Stimulated activated CD4-positive, alpha-beta T cell treated with anti-CD3 and anti-CD28 coated beads, TNF-alpha, amount 100 ng/mL, for 24 hours (primary cell): ENCODE measurements around the gene MYH10.

Experiments used
- DNase-seq, 3 experiments: peaks; one replicate each; pipeline ENCODE4 v3.0.0-alpha.2; 2020; ENCODE audit warnings: low read depth in 3 of 3

Gene MYH10

DNA sequence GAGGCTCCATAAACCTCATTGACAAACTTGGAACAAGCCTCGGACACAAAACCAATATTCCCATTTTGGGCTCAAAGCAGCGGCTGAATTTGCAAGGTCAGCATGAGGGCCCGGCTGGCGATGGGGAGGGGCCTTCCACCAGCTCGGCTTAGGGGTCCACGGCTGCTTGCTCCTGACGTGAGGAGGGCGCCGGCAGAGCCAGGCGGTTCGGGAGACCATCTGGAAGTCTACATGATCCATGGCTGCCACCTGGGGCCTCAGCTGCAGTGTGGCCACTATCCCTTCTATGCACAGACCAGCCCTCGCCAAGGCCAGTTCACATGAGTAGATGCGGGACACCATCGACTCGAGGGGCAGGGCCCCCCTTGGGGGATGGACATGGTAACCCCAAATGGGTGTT is 155.7 kb downstream of the MYH10 start:
- no peak for DNase-seq

DNA sequence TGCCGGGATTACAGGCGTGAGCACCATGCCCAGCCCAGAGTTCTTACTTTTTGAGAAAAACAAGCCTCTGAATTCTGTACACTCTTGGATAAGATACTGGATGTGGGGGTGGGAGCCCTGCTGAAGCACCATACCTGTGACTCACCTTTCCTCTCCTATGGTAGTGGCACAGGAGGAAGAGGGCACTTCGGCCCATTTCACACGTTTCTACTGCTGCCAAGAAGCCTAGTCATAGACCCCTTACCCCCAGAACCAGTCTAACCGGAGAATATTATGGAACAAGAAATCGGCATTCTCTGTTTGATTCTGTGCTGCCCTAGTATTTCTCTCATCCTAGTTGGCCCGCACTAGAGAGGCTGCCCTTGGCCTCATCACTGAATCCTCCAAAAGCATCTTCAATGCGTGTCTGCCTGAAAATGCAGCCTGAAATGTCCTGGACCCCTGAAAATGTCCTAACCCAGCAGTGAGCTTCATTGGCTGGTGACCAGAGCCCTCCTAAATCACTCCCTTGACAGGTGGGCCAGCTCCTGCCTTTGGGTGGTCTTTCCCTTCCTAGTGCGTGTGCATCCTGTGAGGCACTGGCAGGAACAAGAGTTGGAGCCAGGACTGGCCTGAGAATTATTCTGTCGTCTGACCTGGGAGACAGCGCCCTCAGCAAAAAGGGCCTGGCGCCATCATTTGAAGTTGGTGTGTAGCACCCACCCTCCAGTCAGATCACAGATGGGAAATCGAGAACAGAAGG is 156.9 kb downstream of the MYH10 start:
- no peak for DNase-seq

DNA sequence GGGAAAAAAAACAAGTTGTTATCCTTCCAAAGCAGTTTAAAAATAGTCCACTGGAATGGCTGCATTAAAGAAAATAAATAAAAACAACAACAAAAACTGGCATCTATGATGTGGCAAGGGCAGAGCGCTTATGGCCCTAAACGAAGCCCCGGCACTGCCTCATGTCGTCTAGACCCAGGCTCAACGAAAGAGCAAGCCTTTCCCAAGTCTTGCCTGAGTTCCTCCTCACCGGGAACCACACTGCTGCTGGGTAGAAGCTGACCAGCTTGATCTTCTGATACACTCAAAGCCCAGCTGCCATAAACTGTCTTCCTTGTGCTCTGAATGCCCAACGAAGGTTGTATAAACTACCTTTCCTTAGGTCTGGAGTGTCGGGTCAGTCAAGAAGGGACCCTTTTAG is 157.9 kb downstream of the MYH10 start:
- DNase-seq = no peak

DNA sequence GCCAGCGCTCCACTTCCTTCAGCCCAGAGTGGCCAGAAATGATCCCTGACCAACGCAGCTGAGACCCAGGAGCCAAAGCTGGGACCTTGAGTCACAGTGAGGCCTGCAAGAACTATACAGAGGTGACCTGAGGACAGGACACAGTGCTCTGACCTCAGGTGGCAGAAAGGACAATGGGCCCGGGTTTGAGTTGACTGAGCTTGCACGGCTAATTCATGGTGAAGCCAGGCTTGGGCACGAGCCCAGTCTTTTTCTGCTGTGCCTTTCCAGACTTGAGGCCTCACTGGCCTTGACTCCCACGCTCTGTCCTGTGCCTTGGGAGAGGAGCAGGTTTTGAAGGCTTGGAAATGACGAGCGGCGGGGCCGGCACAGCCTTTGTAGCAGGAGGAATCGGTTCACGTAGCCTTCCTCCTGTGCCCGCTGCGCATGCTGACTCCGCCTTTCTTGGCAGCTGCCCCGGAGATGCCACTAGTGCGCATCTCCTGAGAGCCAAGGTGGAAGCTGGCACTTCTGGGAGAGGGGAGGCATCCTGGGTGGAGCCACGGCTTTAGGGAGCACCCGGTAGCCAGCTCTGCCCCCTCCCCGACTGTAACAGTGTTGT is 160.0 kb downstream of the MYH10 start:
- DNase-seq = no peak

DNA sequence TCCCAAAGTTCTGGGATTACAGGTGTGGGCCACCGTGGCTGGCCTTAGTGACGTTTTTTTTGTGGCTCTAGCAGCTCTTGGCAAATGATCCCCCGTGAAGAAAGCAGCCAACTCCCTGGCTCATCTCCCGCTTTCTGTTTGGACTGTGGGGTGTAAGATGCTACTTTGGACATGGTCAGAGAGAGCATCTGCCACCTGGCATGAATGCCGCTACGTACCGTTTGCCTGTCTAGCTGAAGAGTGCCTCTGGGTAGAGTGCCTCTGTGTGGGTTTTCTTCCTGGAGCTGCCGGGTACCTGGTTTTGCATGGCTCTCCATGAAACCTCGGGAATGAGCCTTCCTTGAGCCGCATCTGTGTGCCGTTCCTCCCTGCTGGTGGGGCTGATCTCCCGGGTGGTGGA is 160.6 kb downstream of the MYH10 start:
- no peak for DNase-seq

DNA sequence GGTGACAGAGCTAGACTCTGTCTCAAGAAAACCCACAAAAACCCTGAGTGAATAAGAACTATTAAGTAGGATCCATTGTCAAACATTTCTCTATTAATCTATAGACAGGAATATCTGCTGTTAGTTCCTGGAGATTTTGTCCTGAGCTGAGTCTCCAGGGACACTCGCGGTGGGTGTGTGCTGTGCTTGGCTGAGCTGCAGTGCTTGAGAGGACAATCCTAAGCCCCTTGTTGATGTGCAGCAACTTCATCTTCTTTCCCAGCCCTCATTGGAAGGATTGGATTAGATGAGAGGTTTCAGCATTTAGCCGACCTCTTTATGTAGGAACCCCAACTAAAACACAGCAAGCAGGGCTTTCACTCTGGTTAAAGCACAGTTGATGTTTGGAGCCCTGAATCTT is 161.5 kb downstream of the MYH10 start:
- no peak for DNase-seq

DNA sequence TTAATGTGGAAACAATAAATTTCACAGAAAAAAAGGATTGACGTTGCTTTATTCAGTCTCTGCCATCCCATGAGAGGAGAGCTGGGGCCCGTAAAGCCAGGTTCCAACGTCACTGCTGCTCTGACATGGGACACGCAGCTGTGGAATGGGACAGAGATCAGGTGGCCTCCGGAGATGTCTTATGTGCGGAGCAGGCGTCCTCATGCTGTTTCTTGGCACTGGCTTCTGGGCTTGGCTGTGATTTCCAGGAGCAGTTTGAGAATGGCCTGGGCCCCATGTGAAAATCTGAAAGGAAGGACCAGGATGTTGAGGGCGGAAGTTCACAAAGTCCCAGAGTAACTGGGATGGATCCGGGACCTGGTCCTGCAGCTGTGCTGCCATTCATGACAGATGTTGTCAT is 162.4 kb downstream of the MYH10 start:
- DNase-seq = no peak

DNA sequence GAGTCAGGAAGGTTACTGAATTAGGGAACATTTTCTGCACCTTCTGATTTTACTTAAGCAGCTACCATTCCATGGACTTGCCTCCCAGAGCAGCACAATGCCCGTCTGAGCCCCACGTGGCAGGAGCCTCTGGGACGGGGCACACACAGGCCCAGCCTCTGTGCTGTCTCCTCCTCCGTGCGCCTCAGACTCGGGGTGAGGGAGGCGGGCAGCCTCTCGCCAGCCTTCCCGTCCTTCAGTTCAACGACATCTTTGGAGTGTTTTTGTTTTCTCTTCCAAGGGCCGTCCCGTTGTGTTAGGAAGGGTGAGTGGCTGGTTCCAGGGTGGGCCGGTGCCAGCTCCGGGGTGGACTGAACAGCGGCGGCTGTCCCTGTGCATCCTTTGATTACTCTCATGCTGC is 163.0 kb downstream of the MYH10 start:
- DNase-seq = no peak

DNA sequence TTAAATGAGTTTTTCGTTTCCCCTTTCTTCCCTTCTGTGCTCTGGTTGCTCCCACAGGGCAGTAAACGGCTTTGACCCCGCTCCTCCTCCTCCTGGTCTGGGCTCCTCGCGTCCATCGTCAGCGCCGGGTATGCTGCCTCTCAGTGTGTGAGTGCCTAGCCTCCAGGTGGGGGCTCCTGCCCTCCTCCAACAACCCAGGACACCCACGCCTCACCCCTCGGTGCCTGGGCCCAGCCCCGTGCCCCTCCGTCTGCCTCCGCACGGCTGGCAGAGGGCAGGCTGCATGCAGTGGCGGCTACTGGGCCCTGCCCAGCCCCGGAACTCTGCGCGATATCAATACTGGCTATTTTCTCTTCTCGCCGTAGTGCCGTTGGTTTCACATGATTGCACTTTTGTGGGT is 163.7 kb downstream of the MYH10 start:
- DNase-seq = no peak

DNA sequence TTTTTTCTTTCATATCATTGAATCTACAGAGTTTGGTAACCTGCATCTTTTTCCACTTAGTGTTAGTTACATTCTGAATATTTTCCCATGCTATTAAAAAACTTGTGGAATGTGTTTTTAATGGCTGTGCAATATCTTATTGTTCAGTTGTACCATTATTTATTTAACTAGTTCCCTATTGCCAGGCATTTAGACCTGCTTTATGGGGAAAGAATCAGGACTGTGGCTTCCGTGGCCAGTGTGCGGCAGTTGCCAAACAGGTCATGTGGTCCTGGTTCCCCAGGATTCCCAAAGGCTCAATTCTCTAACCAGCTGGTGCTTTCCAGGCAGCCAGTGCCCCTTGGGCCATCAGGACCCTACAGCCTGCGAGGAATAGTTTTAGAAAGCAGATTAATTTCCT is 164.1 kb downstream of the MYH10 start:
- DNase-seq = no peak

DNA sequence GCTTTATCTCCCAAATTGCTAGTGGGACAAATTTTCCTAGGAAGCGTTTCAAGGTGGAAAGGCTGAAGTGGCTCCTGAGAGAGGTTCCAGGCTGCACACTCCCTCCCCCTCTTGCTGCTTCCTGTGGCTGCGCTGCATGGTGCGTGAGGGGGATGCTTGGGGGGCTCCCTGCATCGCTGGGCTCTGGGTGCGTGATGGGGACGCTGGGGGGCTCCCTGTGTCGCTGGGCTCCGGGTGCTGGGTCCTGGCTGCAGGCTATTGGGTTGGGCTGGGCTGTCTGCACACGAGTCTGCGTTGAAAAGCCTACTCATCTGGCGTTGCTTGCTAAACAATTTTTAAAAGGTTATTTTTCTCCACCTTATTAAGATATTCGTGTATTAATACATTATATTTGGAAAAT is 164.8 kb downstream of the MYH10 start:
- DNase-seq = no peak

DNA sequence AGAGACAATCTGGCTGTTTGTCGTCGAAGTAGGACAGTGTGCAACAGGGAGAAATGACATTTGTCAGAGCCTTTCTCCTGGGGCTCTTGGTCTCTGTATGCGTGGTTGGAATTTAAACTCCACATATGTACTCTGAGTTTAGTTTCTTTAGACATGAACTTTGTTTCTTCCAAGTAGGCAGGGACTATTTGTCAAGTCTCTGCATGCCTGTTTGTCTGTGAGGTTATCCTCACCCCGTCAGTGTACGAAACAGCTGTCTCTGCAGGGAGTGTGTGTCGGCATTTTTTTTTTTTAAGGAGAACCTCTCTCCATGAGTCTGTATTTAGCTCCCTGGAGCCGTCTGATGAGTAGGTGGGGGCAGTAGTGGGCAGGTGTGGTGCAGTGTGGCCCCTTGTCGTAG is 165.2 kb downstream of the MYH10 start:
- no peak for DNase-seq

DNA sequence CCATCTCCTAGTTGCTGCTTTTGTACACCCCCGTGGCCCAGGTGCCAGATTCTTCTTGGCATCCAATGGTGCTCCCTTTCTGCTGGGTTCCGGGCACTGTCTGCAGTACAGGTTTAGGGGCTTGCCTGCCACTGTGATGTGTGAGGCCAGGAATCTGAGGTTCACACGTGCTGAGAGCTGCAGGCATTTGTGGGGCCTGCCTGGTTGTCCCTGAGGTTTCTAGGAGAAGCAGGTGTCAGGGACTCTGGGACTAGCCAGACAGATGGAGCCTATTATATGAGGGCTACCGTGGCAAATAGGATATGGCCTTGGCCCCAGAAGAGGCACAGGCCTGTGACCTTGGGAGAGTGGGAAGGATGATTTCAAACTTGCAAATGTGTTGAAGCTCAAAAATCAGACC is 165.6 kb downstream of the MYH10 start:
- DNase-seq = no peak

DNA sequence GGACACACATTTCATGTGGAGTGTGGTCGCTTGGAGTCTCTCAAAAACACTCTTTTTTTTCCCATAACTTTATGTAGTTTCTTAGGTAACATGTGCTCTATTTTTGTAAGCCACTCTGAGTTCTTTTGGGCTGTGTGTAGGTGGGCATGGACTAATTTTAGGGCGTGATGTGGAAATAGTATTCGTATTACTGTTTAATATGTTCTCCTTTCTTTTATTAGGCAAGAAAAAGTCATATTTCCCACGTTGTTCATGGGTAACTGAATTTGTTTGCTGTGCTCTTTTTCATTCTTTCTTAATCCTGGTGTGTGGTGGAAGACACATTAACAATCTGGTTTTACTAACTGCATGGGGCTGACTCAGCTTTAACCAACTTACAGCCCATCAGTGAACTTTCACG is 167.4 kb downstream of the MYH10 start:
- no peak for DNase-seq

DNA sequence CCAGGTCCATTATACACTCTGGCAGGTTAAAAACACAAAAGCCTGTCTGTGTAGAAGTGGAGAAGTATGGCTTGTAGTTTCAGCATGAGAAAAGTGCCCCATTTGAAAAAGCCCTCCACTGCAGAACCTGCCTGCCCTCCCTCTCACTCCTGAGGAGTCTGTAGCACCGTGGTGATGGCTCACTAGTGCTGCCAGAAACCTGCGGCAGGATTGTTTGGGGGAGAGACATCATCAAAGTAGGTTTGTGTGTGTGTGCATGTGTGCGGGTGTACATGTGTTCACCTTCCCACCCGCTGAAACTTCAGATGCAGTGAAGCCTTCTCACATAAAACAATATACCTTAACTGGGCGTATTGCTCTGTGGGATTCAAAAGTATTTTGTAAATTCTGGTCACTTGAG is 168.0 kb downstream of the MYH10 start:
- DNase-seq = no peak

DNA sequence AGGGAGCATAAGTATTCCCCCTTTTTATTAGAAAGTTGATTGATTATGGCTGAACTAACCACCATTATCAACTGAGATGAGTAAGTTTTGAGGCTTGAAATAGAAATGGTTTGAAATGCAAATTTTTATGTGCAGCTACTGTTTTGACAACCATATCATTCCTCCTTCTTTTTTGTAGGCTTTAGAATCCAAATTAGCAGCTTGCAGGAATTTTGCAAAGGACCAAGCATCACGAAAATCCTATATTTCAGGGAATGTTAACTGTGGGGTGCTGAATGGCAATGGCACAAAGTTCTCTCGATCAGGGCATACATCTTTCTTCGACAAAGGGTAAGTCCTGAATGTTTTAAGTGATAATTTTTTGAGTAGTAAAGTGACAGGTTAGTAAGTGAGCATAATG is 170.7 kb downstream of the MYH10 start:
- DNase-seq = no peak

DNA sequence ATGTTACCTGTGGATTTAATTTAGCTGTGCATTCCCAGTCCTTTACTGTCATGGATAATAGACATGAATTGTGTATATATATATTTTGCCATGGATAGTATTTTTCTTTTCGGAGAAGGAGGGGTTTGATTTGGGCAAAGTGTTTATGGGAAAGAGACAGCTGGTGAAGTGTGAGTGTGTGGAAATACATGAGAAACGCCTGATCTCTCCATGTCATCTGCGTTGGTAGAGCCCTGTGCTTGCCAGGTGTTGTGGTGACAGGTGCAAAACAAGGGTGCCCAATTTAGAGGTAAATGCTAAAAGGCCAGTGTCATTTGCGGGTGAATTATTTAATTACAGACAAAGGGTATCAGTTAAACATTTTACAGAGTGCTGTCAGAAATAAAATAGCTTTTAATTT is 171.4 kb downstream of the MYH10 start:
- DNase-seq = no peak

DNA sequence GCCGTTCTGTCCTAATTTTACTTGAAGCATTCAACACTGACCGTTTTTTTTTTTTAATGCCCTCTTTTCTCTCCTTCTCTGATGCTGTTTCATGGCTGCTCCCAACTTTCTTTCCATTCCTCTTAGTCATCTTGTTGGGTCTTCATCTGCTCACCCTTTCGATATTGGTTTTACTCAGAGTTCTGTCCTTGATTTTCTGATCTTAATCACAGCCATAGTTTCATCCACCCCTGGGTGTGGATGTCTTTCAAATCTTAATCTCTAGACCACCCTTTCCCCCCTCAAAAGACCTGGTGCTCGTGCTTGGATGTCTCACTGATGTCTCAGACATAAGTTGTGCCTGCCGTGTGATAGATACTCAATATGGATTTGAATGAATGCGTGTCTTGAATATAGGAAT is 172.4 kb downstream of the MYH10 start:
- DNase-seq = no peak

DNA sequence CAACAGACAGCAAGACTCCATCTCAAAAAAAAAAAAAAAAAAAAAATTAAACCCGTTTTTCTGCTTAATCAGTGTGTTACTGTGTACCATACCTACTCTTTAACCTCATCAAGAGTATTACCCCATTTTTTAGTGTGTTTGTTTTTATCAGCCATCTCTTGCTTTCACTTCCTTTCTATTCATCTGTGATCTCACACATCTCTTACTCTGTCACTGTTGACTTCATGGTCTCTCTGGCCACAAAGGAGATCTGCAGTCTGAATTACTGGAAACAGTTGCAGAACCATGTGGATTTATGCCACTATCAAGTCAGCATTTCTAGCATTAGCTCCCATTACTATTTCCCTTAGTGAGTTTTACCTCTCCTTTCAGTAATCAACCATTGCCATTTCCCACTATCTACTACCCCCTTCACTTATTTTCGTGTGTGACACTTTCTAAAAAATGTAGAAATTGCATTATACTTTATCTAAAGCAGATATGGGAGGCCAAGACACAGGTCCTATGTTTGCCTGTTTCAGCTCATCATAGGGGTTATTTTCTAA is 174.8 kb downstream of the MYH10 start:
- DNase-seq = no peak

DNA sequence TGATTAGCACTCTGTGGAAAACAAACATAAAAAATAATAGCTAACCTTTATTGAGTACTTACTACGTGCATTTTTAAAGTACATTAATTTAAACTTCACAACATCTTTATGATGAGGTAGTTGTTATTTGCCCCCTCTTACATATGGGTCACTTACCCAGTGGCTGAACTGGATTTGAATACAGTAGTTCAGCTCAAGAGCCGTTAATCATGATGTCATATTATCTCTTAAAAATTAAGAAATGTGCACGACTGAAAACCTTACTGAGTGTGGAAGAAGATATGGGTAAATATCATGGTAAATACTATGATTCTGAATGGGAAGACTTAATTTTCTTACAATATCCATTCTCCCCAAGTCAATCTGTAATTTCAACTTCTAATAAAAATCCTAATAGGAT is 177.2 kb downstream of the MYH10 start:
- no peak for DNase-seq

DNA sequence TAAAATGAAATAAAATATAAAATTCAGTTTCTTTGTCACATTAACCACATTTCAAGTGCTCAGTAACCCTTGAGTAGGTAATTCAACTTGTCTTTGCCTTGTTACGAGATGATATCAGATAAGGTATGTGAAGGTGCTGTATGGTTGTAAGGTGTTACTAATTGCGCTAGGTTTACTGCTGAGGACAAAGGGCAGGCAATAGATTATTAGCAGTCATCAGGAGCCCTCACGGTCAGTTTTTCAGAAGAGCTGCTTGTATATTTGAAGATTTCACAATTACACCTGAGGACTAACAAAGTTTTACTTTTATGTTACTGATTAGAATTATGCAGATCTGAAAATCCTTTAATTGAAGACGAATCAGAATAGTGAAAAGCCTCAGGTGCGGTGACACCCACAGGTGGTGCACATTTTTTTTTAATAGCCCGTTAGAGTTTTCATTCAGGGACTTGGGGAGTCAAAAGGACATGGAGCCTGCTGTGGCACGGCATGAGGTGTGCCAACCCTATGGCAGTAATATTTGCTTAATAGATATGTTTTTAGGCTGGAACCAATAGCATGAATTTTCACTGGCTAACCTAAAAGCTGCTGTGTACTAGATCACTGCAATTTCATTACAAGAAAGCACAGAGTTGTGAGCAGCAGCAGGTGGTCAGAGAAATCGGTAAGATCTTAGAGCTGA is 178.5 kb downstream of the MYH10 start:
- no peak for DNase-seq

DNA sequence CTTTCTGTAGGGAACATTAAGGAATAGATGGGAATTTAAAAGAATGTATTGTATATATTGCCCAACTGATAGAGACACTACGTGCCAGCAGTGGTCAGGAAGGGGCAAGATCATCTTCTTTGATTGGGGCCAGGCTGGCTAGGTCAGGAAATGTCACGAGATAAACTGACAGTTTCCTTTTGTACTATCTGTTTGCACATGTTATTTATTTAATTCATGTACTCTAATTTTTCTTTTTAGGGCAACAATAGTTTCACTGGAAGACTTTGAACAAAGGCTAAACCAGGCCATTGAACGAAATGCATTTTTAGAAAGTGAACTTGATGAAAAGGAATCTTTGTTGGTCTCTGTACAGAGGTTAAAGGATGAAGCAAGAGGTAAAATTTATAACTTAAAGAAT is 182.2 kb downstream of the MYH10 start:
- no peak for DNase-seq

DNA sequence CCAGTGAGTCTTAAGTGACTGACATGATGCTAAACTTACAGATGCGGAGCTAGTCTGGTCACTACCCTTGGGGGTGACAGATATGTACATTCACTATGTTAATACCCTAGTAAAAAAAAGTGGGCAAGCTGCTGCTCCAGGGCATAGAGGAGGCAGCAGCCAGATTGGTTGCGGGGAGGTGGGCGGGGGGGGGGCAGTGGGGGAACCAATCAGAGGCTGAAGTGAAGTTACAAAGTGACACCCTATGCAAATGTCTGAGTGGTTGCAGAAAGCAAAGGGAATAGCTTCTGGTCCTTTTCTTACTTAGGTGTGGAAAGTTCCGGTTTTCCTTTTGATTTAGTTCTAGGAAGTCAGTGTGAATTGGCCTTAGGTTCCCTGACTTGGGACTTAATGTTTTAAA is 182.7 kb downstream of the MYH10 start:
- no peak for DNase-seq
